Measurements from ENCODE around the gene RALGDS.

Gene RALGDS

DNA sequence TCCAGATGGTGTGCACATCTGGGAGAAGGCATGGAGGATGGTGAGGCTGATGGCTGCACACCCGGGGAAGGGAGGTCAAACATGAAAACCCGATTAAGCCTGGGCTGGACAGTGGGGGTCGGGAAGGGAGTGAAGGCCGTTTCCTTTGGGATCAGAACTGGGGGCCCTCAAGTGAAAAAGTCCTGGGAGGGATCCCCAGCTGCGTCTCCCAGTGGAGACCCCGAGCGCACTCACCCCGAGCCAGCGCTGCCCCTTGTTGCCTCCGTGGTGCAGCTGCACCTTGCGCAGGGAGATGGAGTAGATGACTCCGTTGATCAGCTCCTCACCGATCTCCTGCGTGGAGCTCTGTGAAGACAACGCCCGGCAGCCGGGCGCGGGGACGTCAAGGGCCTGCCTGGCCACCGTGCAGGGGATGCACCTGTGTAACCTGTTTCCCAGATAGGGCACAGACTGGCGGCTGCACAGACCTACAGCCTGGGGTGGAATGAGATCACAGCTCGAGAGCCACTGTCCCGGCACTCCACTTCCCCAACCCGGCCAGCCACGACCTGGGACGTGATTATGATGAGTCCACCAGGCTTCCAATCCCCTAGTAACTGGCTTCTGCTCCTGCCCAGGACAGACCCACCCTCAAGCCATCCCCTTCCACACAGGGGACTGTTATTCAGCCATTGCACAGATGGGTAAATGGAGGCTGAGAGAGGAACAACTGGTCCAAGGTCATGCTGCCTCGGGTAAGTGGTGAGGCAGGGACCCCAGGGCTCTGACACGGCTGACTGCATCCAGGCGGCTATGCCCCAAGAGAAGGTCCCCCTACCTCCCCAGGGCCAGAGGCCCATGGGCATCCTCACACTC, 9.0 kb downstream of the RALGDS start:
- DNase-seq (ENCODE audit: low read depth, low spot score) = no peak
- H3K36me3 ChIP-seq (ENCODE audit: control insufficient read depth, insufficient read depth, low read length) = peaks cover 4% of the 10 kb centered on the region
- H3K4me3 ChIP-seq (ENCODE audit: low read length) = no peak overlapping the region
- no peak overlapping the region for H3K27ac ChIP-seq (ENCODE audit: low read length)
- no CpG with 5 or more reads among the region's 30 CpGs for WGBS (ENCODE audit: insufficient coverage, insufficient read length)
- no peaks in the 10 kb centered on the region for H3K4me1 ChIP-seq (ENCODE audit: control insufficient read depth, insufficient read depth, low read length)
- H3K9me3 ChIP-seq (ENCODE audit: control insufficient read depth, insufficient read depth, low read length) = no peaks in the 10 kb centered on the region
- H3K27me3 ChIP-seq (ENCODE audit: control insufficient read depth, insufficient read depth, low read length) = no peaks in the 10 kb centered on the region

DNA sequence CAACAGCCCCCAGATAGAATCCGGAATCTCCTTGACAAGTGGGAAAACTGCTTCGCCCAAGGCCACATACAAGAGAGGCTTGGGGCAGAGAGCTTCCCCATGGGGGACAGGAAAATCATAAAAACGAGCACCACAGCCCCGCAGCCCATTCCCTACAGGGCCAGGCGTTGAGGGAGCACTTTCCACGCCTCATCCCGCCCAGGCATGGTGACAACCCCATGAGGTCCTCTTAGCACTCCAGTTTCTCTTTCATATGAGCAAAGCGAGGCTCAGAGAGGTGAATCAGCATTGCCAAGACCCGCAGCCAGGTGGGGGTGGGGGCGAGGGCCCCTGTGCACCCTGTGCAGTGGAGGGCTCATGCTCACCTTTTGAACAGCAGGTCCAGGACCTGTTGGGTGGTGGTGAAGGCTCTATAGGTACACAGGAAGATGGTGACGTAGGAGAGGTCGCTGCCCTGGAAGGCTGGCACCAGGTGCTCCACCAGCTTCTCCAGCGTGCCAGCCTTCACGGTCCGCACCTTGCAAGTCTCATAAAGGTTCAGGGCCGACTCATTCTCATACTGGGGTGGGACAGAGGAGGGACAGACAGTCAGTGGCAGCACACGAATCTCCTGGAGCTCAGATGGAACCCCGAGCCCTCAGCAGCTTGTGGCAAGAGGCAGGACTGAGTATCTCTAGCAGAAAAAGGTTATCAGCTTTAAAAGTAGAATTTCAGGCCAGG, 10.9 kb downstream of the RALGDS start:
- Histone ChIP-seq H3K27me3 (ENCODE audit: control insufficient read depth, insufficient read depth, low read length) (no peaks in the 10 kb centered on the region), H3K27ac (ENCODE audit: low read length) (no peak overlapping the region), H3K9me3 (ENCODE audit: control insufficient read depth, insufficient read depth, low read length) (no peaks in the 10 kb centered on the region), H3K4me3 (ENCODE audit: low read length) (no peak overlapping the region), H3K36me3 (ENCODE audit: control insufficient read depth, insufficient read depth, low read length) (peaks cover 4% of the 10 kb centered on the region), H3K4me1 (ENCODE audit: control insufficient read depth, insufficient read depth, low read length) (no peaks in the 10 kb centered on the region)
- no CpG with 5 or more reads among the region's 18 CpGs for WGBS (ENCODE audit: insufficient coverage, insufficient read length)
- no peak for DNase-seq (ENCODE audit: low read depth, low spot score)

DNA sequence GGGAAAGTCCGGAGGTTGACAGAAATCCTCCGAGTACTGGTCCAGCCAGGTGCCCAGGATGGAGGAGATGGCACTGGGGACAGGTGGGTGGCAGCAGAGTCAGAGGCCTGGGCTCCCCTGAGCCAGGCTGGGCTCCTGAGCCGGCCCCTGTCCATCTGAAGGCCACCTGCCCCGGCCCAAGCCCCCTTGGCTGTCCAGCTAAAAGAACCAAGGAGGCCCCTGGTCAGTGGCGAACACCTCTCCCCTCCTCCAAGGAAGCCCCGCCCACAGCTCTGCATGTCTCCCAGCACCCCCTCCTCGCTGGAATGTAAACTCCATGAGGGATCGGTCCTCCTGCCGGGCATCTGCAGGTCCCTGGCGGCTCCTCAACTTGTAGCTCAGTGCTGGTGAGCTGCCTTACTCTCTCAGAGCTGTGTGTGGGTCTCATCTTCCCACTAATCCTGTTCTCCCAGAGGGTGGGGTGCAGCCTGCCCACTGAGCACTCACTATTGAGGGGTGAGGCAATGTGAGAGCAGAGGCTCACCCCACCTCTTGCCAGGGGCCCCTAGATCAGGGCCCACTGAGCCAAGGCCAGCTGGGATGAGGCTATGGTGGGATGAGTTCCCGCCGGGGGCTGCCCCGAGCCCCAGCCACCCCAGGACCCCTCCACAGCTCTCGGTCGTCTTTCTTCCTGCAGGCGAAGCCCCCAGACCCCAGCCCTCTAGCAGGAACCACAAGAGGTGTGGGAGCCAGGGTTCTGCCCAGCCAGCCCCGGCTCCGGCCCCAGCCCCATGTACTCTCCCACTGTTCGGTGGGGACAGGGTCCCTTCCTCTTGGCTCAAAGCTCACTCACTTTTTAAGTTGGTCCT, 12.0 kb downstream of the RALGDS start:
- no CpG with 5 or more reads among the region's 19 CpGs for WGBS (ENCODE audit: insufficient coverage, insufficient read length)
- no peaks in the 10 kb centered on the region for H3K9me3 ChIP-seq (ENCODE audit: control insufficient read depth, insufficient read depth, low read length)
- no peaks in the 10 kb centered on the region for H3K4me1 ChIP-seq (ENCODE audit: control insufficient read depth, insufficient read depth, low read length)
- H3K27ac ChIP-seq (ENCODE audit: low read length) = no peak overlapping the region
- DNase-seq (ENCODE audit: low read depth, low spot score) = no peak
- H3K4me3 ChIP-seq (ENCODE audit: low read length) = no peak overlapping the region
- H3K36me3 ChIP-seq (ENCODE audit: control insufficient read depth, insufficient read depth, low read length) = peaks cover 4% of the 10 kb centered on the region
- no peaks in the 10 kb centered on the region for H3K27me3 ChIP-seq (ENCODE audit: control insufficient read depth, insufficient read depth, low read length)

DNA sequence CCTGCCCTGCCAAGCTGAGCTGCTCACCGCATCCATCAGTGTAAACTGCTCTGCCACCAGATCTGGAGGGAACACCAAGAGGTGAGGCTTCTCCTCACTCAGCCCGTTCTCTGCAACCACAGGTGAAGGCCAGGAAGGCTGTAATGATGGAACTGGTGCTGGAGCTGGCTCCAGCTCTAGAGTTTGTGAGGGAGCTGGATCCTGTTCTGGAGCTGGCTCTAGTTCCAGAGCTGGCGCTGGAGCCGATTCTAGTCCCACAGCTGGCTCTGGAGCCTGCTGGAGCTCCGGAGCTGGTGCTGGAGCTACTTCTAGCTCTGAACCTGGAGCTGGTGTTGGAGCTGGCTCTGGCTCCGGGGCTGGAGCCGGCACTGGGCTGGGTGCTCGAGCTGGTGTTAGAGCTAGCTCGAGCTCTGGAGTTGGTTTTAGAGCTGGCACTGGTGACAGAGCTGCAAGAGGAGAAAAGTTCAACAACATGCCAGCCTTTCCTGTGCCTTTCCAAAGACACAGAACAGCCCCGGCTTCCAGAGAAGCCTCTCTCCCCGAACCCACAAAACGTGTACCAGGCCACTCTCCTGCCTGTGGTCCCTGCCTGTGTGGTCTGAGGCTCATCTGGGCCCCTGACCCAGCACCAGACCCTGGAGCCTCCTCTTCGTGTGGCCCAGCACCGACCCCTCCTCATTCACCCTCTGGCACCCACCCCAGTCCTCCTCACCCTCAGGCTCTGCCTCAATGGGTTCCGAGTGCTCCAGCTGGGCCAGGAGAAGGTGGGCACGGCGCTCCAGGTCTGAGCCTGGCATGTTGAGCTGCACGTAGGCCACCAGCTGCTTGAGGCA, 12.9 kb downstream of the RALGDS start:
- H3K36me3 ChIP-seq (ENCODE audit: control insufficient read depth, insufficient read depth, low read length) = peaks cover 4% of the 10 kb centered on the region
- no peak overlapping the region for H3K4me3 ChIP-seq (ENCODE audit: low read length)
- no peak for DNase-seq (ENCODE audit: low read depth, low spot score)
- H3K27ac ChIP-seq (ENCODE audit: low read length) = no peak overlapping the region
- no peaks in the 10 kb centered on the region for H3K4me1 ChIP-seq (ENCODE audit: control insufficient read depth, insufficient read depth, low read length)
- H3K9me3 ChIP-seq (ENCODE audit: control insufficient read depth, insufficient read depth, low read length) = no peaks in the 10 kb centered on the region
- no peaks in the 10 kb centered on the region for H3K27me3 ChIP-seq (ENCODE audit: control insufficient read depth, insufficient read depth, low read length)
- WGBS (ENCODE audit: insufficient coverage, insufficient read length) = no CpG with 5 or more reads among the region's 18 CpGs

DNA sequence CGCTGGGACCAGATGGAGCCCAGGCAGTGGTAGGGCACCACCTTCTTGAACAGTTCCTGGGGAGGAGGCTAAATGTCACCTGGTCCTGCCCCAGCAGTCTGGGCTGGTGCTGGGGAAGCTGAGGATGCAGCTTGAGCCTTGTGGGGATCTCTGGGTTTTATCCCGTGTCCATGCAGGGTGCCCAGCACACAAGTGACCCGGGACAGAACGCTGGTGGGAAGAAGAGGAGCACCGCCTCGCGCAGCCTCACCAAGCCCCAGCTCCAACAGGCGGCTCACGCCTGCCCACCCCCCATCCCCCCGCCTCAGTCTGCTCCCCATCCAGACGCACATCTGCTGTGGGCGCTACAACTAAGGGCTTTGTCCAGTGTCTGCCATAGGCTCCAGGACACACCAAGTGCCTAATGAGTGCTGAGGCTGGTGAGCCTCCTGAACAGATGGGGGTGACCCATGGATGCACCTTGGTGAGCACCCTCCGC, 13.8 kb downstream of the RALGDS start:
- H3K4me3 ChIP-seq (ENCODE audit: low read length) = no peak overlapping the region
- H3K4me1 ChIP-seq (ENCODE audit: control insufficient read depth, insufficient read depth, low read length) = no peaks in the 10 kb centered on the region
- H3K27ac ChIP-seq (ENCODE audit: low read length) = no peak overlapping the region
- no peak for DNase-seq (ENCODE audit: low read depth, low spot score)
- H3K27me3 ChIP-seq (ENCODE audit: control insufficient read depth, insufficient read depth, low read length) = no peaks in the 10 kb centered on the region
- no peaks in the 10 kb centered on the region for H3K9me3 ChIP-seq (ENCODE audit: control insufficient read depth, insufficient read depth, low read length)
- H3K36me3 ChIP-seq (ENCODE audit: control insufficient read depth, insufficient read depth, low read length) = peaks cover 4% of the 10 kb centered on the region
- no CpG with 5 or more reads among the region's 13 CpGs for WGBS (ENCODE audit: insufficient coverage, insufficient read length)

DNA sequence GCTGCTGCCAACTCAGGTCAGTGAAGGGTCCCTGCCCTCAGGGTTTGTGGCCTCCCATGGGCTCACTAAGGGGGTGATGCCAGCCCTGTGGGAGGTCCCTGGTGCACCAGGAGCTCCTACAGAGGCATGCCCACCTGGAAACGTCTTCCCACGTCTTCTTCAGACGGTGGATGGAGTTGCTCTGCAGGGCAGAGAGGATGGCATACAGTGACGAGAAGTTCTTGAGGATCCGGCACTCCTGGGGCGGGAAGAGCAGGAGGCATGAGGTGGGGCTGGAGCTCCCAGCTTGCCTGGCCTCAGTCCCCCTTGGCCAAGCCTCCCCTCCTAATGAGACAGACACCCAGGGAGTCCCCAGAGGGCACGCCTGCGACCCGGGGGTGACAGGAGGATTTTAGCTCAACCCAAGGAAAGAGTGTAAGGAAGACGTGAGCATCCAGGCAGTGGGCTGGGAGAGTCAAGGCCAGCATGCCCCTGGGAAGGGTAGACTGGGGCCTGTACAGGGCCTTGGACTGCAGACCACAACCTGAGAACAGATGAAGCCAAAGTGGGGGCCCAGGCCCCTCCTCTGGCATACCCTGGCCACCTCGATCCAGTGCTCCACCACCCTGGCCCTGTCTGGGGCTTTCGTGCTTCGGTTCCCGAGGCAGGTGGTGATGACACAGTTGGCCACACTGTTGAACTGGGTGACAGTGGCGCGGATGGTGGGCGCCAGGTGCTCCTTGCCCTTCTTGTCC, 14.4 kb downstream of the RALGDS start:
- no peak for DNase-seq (ENCODE audit: low read depth, low spot score)
- Histone ChIP-seq H3K36me3 (ENCODE audit: control insufficient read depth, insufficient read depth, low read length) (peaks cover 4% of the 10 kb centered on the region), H3K4me3 (ENCODE audit: low read length) (no peak overlapping the region), H3K9me3 (ENCODE audit: control insufficient read depth, insufficient read depth, low read length) (no peaks in the 10 kb centered on the region), H3K4me1 (ENCODE audit: control insufficient read depth, insufficient read depth, low read length) (no peaks in the 10 kb centered on the region), H3K27me3 (ENCODE audit: control insufficient read depth, insufficient read depth, low read length) (no peaks in the 10 kb centered on the region), H3K27ac (ENCODE audit: low read length) (no peak overlapping the region)
- WGBS (ENCODE audit: insufficient coverage, insufficient read length) = no CpG with 5 or more reads among the region's 17 CpGs

DNA sequence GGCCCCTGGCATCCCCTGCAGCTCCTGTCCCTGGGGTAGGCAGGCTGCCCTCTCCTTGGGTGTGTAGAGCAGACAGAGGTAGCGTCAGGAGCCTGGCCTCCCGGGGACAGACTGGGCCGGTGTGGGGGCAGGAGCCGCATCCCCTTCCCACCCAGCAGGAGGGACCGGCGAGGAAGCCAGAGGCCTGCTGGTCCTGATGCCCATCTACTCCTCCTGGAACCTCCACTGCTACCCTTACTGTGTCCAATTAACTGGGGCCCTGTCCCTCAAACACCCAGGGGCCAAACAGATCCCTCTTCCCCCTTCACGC, 15.6 kb downstream of the RALGDS start:
- Histone ChIP-seq H3K36me3 (ENCODE audit: control insufficient read depth, insufficient read depth, low read length) (peaks cover 9% of the 10 kb centered on the region), H3K27me3 (ENCODE audit: control insufficient read depth, insufficient read depth, low read length) (no peaks in the 10 kb centered on the region), H3K27ac (ENCODE audit: low read length) (no peak overlapping the region), H3K4me3 (ENCODE audit: low read length) (no peak overlapping the region), H3K9me3 (ENCODE audit: control insufficient read depth, insufficient read depth, low read length) (no peaks in the 10 kb centered on the region), H3K4me1 (ENCODE audit: control insufficient read depth, insufficient read depth, low read length) (no peaks in the 10 kb centered on the region)
- no CpG with 5 or more reads among the region's 7 CpGs for WGBS (ENCODE audit: insufficient coverage, insufficient read length)
- DNase-seq (ENCODE audit: low read depth, low spot score) = no peak

DNA sequence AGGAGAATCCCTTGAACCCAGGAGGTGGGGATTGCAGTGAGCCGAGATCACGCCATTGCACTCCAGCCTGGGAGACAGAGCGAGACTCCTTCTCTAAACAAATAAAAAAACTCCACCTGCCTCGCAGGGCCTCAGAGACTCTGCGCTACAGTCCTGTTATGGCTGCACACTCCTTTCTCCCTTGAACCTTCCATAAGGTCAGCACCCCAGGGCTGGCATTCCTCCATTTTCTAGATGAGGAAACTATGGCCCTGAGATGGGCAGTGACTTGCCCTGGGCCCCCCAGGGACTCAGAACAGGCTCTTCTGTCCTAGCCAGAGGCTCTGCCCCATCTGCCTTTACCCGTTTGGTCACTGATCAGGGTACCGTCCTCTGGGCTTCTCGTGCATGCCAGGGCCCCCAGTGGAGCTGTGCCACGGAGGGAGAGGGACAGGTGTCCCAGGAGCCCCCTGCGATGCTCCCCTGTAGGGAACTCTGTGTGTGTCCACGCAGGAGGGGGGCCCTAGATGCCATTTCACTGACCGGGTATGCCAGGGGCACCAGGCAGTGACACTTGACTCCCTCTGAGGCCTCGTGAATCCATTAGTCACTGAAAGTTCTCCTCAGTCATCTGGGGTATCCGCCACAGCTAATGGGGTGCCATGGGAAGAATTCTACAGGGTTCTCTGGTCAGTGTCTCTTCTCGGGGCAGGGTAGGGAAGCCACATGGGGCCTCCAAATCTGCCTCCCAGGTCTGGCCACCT, 16.2 kb downstream of the RALGDS start:
- WGBS (ENCODE audit: insufficient coverage, insufficient read length) = no CpG with 5 or more reads among the region's 15 CpGs
- Histone ChIP-seq H3K9me3 (ENCODE audit: control insufficient read depth, insufficient read depth, low read length) (no peaks in the 10 kb centered on the region), H3K27ac (ENCODE audit: low read length) (no peak overlapping the region), H3K36me3 (ENCODE audit: control insufficient read depth, insufficient read depth, low read length) (peaks cover 13% of the 10 kb centered on the region), H3K4me3 (ENCODE audit: low read length) (no peak overlapping the region), H3K27me3 (ENCODE audit: control insufficient read depth, insufficient read depth, low read length) (no peaks in the 10 kb centered on the region), H3K4me1 (ENCODE audit: control insufficient read depth, insufficient read depth, low read length) (no peaks in the 10 kb centered on the region)
- DNase-seq (ENCODE audit: low read depth, low spot score) = no peak

DNA sequence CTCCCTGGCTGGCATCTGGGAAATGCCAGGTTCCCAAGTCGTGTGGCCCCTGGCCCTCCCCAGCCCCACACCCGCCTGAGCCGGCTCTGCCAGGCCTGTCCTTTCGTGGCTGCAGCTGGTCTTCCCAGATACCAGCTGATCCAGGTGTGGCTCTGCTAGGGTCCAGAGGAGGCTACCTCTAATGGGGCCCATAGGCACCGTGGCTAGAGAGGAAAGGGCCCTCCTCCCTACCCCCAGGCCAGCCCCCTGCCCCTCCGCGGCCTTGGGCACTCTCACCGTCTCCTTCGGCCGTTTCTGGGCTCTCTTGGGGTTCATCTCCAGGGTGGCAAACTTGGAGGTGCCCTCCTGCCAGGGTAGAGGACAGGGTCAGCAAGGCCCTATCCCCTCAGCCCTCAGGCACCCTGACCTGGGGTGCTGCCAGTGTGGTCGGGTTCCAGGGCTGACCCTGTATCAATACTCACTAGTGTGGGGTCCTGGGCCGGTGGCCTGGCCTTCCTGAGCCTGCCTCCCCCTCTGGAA, 17.0 kb downstream of the RALGDS start:
- Histone ChIP-seq H3K4me3 (ENCODE audit: low read length) (no peak overlapping the region; the same call in 1 of the 2 replicates), H3K27ac (ENCODE audit: low read length) (no peak overlapping the region), H3K9me3 (ENCODE audit: control insufficient read depth, insufficient read depth, low read length) (no peaks in the 10 kb centered on the region), H3K36me3 (ENCODE audit: control insufficient read depth, insufficient read depth, low read length) (peaks cover 14% of the 10 kb centered on the region), H3K27me3 (ENCODE audit: control insufficient read depth, insufficient read depth, low read length) (no peaks in the 10 kb centered on the region), H3K4me1 (ENCODE audit: control insufficient read depth, insufficient read depth, low read length) (no peaks in the 10 kb centered on the region)
- WGBS (ENCODE audit: insufficient coverage, insufficient read length) = no CpG with 5 or more reads among the region's 12 CpGs
- no peak for DNase-seq (ENCODE audit: low read depth, low spot score)

Measured in iPS DF 6.9 (cell line).